Bronchial epithelial cell (primary cell): Measurements from ENCODE around the gene RBM20. TPM values are rescaled to one million over a fixed set of nuclear protein-coding genes. Genes with fewer than 3 reads are reported as not detected.
"Not testable (repeated sequence)": the region's sequence is repeated elsewhere in the genome, so short reads cannot be mapped to it uniquely, and the experiment has no call there.

Experiments used
- DNase-seq: peaks from one replicate; pipeline ENCODE4 v3.0.0-alpha.2; 2010; ENCODE audit warnings: low read depth
- FAIRE-seq: peaks from 2 replicates; lab custom pipeline; 2011; peaks lifted over from hg19 to GRCh38; lab: Jason Lieb, UNC
- H3K27me3 ChIP-seq: 2 replicates; pipeline ENCODE4 v1.5.1; 2011; ENCODE audit warnings: low read length; ENCODE audit not compliant: control insufficient read depth, insufficient read depth
- H3K36me3 ChIP-seq: 2 replicates; pipeline ENCODE4 v1.5.1; 2011; ENCODE audit warnings: low read length; ENCODE audit not compliant: control insufficient read depth, insufficient read depth
- H3K4me3 ChIP-seq: 2 replicates; pipeline ENCODE4 v1.5.1; 2011; ENCODE audit warnings: mild to moderate bottlenecking, low read depth, low read length, control low read depth
- total RNA-seq: library from RNA; depleted of rRNA; stranded (reverse); fragments of >200 nt; gene quantifications from 2 replicates; pipeline ENCODE4 v1.2.1, GENCODE V29; 2014
- TF ChIP-seq, protein P1 (sequence below): IDR thresholded peaks from 2 replicates; pipeline ENCODE4 v1.5.1; 2011; ENCODE audit warnings: mild to moderate bottlenecking, moderate library complexity, low read length, control low read depth, inconsistent platforms; ENCODE audit not compliant: insufficient read depth, severe bottlenecking

Gene RBM20
- total RNA-seq, 1 donor from 2014 or later = not detected

DNA sequence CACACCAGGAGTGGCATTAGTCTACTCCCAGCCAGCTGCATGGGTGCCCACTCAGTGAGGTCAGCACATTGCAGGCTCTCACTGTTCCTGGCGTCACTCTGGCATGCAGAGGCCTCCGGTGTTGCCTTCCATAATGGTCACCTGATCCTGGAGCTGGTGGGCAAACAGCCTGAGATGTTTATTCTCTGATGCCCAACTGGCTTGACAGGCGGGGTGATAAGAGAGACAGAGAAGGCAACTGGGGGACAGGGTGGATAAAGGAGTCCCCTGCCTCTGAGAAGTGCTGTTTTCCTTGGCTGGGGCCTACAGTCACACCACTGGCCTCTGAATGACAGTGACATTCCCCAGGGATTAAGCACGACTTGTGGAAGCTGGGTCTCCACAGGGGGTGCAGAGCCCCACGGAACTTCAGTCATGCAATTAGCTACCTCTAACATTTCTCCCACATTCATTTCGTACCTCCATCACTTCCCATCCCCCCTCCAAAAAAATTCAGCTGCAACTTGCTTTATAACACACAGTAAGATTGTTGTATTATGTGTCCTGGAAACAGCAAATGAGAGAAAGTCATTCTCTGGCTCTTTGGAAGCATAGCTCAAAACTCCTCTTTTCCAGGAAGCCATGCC, 7.1 kb upstream of the RBM20 start:
- no peak for FAIRE-seq
- no peaks in the 10 kb centered on the region for H3K36me3 ChIP-seq
- H3K4me3 ChIP-seq = no peak overlapping the region
- TF ChIP-seq, protein P1, sequence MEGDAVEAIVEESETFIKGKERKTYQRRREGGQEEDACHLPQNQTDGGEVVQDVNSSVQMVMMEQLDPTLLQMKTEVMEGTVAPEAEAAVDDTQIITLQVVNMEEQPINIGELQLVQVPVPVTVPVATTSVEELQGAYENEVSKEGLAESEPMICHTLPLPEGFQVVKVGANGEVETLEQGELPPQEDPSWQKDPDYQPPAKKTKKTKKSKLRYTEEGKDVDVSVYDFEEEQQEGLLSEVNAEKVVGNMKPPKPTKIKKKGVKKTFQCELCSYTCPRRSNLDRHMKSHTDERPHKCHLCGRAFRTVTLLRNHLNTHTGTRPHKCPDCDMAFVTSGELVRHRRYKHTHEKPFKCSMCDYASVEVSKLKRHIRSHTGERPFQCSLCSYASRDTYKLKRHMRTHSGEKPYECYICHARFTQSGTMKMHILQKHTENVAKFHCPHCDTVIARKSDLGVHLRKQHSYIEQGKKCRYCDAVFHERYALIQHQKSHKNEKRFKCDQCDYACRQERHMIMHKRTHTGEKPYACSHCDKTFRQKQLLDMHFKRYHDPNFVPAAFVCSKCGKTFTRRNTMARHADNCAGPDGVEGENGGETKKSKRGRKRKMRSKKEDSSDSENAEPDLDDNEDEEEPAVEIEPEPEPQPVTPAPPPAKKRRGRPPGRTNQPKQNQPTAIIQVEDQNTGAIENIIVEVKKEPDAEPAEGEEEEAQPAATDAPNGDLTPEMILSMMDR = no peak
- DNase-seq = no peak
- H3K27me3 ChIP-seq = peaks cover 8% of the 10 kb centered on the region

DNA sequence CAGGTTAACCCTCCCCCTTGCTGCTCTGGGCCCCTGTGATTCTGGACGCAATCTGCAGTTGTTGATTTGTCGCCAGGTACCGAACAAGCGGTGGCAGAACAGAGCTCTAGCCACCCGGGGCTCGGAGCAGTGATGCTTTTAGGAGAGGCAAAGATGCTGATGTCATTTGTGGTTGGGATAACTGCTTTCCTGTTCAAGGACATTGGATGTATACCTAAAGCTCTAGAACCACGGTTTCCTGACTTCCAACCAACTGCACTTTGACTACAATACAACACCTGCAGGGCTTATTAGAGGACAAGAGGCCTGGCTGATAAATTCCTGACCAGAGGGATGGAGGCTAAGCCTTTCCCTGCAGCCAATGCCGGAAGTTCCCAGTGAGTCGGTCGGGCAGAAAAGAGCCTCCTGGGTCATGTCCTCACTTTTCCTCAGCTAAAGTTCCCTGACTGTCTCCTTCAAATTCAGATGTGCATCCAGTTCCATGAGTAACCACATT, 6.5 kb upstream of the RBM20 start:
- no peak for DNase-seq
- no peak overlapping the region for H3K4me3 ChIP-seq
- no peaks in the 10 kb centered on the region for H3K36me3 ChIP-seq
- peaks cover 9% of the 10 kb centered on the region for H3K27me3 ChIP-seq
- FAIRE-seq = no peak
- TF ChIP-seq, protein P1 = no peak

DNA sequence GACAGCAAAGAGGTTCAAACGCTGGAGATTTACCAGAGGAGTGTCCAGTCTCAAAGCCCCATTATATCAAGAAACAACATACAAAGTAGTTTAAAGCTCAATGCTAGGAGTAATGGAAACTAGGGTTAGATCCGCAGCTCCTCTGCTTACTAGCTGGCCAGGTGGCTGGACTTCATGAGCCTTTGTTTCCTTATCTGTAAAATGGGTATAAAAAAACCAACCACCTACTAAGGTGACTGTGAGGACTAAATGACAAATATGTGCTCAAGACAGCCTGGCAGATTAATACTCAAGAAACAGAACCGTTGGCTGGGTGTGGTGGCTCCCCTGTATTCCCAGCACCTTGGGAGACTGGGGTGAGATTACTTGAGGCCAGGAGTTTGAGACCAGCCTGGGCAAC, 5.8 kb upstream of the RBM20 start:
- no peak overlapping the region for H3K4me3 ChIP-seq
- TF ChIP-seq, protein P1 = no peak
- H3K36me3 ChIP-seq = no peaks in the 10 kb centered on the region
- H3K27me3 ChIP-seq = peaks cover 15% of the 10 kb centered on the region
- DNase-seq (no peak), FAIRE-seq (no peak)

DNA sequence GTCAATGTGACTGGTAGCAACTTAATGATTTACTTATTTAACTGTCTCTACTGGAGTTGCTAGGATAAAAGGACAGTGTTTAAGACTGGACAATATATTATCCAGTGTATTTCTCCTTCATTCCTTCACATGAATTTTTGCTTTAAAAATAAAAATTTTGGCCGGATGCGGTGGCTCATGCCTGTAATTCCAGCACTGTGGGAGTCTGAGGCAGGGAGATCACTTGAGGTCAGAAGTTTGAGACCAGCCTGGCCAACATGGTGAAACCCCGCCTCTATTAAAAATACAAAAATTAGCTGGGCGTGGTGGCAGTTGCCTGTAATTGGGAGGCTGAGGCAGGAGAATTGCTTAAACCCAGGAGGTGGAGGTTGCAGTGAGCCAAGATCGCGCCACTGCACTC, 5.1 kb upstream of the RBM20 start:
- DNase-seq, H3K4me3 ChIP-seq, H3K36me3 ChIP-seq, FAIRE-seq: not testable (repeated sequence)
- H3K27me3 ChIP-seq = peaks cover 20% of the 10 kb centered on the region

DNA sequence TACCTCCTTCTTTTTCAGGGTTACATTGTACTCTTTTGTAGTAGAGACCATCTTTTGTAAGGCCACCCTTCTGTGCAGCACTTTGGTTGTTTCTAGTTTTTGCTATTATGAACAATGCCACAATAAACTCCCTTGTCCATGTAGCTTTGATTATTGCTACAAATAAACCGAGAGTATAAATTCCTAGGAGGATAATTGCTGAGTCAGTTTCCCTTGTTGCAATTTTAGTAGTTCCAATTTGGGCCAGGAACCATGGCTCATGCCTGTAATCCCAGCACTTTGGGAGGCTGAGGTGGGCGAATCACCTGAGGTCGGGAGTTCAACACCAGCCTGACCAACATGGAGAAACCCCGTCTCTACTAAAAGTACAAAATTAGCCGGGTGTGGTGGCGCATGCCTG, 4.3 kb upstream of the RBM20 start:
- not testable (repeated sequence) for FAIRE-seq, H3K4me3 ChIP-seq, H3K36me3 ChIP-seq, DNase-seq
- peaks cover 24% of the 10 kb centered on the region for H3K27me3 ChIP-seq

DNA sequence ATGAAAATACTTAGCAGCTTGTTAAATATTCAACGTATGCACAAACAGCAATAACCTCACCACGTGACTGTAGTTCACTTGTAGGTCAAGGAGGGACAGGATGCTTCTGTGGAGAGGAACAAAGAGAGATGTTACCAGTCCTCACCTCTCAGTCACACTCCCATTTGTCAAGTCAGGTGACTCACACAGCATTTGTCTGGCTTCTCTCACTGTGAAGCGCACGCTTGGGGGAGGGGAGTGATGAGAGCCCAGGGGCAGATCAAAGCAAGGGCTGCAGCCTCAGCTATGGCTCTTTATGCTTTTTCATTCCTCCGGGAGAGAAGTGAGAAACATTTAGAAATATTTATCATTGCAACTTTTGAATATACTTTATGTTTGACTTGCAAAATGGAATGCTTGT, 2.9 kb upstream of the RBM20 start:
- H3K27me3 ChIP-seq = peaks cover 27% of the 10 kb centered on the region
- DNase-seq (peak; percentile 35), FAIRE-seq (peak; percentile 62)
- no peaks in the 10 kb centered on the region for H3K36me3 ChIP-seq
- TF ChIP-seq, protein P1 = no peak
- H3K4me3 ChIP-seq = no peak overlapping the region
